Activated T-helper 1 cell treated with Interleukin-2 at 50 U/mL for 16 hours (primary cell): Measurements from ENCODE around the gene ADNP2.
"Not testable (repeated sequence)": the region's sequence is repeated elsewhere in the genome, so short reads cannot be mapped to it uniquely, and the experiment has no call there.

Source experiments
- DNase-seq: peaks from one replicate; pipeline ENCODE4 v3.0.0-alpha.2; 2020; ENCODE audit warnings: low read depth

The ADNP2 gene

DNA sequence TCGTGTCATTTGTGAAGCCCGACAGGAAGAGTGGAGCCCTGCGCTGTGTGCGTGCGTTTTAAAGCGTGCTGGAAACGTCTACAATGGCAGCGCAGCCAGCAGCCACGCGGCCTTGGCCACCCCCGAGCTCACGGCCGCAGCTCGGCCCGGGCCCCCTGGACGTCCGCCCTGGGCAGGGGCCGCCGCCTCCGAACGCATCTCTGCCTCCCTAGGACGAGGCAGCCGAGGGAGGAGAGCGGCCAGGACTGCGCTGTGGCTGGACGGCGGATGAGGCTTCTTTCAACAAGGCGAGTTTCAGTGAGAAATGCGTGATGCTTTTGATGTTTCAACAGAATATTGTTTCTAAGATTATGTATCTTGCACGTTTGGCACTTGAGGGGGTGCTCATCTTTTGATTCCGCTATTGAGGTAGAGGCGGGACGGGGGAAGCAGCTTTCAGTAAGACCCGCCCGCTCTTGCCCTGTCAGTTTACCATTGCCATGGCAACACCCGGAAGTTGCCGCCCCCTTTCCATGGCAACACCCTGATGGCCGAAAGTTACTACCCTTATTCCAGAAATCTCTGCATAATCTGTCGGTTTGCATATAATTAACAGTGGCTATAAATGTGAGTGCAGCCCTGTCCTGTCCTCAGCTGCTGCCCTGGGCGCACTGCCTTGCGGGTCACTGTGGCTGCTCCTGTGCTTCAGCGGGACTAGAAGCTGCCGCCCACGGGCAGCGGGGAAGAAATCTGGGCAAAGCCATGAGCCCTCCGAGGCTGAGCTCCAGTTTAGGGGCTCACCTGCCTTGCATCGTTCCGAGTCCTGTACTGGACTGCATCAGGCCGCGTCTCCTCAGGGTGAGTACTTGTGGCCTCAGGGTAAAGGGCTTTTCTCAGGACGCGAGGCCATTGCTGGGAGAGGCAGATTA lies 38.6 kb downstream of the ADNP2 start:
- peak; percentile 30 for DNase-seq

DNA sequence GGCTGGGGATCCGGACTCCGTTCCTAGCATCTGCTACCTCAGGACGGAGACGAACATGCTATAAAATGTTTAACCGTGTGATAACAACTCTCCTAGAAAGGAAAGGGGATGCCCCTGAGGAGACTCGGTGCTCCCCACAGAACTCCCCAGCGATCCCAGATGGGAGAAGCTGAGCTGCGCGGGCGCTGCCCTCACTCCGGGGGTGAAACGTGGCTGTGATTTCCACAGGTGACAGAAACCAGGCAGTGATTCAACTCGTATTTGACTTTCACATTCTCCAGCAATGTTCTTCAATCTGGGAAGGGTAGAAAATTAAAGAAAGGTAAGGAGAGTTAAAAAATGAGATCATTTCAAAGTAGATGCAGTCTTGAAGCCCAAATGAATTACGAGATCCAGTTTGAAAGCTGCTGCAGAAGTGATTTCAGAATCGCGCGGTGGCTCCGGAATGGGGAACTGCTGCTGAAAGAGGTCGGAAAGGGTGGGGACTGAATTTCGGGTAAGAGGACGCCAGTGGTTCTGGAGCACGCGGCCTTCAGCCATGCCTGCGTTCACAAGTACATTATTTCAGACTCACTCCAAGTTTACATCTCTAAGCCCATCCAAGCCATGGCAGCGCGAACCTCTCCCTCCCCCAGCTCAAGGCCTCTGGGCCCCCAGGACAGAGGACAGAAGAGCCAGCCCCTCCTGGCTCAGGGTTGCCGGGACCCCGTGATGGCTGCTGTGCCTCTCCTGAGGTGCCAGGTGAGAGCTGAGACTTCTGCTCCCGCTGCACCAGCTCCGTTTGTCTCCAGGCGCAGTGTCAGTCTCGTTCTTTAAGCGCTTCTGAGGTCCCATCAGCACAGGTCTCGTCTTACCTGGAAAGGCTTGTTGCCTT lies 39.5 kb downstream of the ADNP2 start:
- no peak for DNase-seq

DNA sequence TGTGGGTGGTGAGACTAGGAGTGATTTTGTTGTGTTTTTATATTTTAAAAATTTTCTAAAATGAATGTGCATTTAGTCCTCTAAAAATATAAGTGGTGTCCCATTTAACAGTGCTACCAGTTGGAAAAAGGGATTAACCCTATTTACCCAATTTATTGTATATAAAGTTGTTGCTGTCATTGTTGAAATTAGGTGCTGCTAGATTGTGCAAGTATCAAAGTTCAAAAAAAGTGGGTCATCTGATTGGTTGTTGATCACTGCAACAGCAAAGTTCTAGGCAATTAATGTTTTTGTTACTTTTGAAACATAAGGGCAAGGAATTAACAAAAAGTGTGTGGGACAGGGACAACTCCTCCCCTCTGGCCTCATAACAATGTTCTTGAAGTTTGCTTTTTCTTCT lies 40.6 kb downstream of the ADNP2 start:
- DNase-seq = no peak

DNA sequence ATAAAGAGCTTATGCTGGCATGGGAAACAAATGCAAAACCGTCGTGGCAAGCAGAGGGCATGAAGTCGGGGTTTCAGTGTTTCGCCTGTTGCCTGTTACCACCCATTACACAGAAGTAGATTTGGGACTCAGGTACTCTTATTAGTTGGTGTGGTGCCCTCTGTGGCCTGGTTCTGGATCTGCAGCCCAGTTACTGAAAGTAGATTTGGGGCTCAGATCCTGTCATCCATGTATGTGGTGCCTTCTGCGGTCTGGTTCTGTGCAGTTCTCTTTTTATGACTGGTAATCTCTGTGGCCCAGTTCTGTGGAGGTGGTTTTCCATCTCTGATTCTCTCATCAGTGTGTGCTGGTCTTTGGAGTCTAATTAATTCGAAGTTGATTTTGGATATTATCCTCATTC lies 45.2 kb downstream of the ADNP2 start:
- DNase-seq = no peak

DNA sequence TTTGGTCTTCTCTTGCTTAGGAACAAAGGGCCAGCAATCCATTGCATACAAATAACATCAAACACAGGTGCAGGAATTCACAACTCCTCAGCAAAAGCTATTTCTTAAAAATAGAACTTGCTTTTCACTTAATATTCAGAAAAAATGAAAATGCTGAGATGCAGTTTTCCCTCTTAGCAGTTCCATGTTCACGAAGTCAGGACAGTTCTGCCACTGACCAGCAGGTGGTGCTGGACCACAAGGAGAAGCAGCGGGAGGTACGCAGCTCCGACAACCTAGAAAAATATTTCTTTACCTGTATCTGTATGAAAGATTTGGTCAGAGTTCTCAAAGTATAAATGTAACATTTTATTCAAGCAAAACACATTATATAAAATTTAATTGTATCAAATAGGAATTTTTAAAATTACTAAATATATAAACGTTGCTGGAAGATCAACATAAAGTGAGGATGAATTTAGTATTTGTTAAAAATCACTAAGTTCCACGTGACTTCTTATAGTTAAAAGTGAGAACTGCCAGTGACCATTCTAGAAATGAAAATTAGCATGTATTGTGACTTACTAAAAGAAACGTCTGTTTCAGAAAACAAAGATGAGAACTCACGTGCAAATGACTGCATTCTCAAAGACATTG lies 48.8 kb downstream of the ADNP2 start:
- peak; percentile 35 for DNase-seq

GRCh38 chr18:80158365-80158764 lies 49.3 kb downstream of the ADNP2 start:
- no peak for DNase-seq

DNA sequence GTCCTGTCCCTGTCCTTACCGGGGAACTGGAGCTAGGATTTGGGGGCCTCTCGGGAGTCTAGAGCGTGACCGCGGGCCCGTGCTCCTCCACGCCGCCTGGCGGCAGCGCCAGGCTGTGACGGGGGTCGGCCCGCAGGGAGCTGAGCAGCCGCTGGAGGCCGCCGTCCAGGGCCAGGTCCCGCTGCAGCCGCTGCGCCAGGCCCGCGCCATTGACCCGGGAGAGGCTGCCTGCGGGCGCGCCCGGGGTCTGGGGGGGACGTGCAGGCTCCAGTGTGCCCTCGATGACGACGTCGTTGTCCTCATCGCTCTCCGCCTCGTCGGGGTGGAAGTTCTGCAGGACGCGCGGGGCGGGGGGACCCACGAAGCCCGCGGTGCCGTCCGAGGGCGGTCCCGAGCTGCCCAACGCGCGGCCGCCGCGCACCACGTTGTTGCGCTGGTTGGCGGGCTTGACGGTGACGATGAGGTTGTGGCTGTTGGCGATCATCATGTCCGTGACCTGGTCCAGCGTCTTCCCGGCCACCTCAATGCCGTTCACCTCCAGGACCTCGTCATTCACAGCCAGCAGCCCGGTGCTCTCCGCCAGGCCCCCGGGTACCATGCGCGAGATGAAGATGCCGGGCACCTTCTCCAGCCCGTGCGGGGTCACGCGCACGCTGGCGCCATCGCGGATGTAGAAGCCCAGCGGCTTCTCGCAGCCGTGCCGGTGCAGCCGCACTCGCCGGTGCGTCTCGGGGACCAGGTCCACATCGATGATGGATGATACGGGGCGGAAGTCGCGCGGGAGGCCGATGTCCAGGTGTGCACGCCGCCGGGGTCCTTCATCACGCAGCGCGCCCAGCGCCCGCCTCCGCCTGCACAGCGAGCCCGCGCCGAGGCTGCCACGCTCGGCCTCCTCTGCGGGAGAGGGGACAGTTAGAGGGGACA lies 50.9 kb downstream of the ADNP2 start:
- no peak for DNase-seq

DNA sequence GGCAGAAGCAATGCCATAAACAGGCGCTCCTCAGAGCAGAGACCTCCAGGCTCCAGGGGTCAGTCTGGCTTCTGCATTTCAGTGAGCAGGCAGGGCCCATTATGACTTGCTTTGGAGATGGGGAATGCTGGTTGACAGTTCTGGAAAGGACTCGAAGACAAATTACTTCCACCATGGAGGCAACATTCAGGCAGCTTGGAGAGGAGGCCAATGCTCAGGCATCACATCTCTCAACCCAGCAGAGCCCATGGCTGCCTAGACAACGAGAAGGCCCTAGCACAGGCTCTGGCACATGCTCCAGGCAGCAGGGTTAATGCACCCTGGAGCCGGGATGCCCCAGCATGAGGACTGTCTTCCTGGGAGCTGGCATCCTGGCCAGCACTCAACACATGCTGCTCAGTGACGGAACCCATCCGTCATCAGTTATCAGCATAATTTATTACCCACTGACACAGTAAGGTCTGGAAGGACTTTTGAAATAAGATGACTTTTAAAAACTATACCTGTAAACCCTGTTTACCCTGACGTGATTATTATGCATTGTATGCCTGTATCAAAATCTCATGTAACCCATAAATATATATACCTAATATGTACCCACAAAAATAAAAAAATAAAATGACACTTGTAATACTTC lies 52.8 kb downstream of the ADNP2 start:
- no peak for DNase-seq

DNA sequence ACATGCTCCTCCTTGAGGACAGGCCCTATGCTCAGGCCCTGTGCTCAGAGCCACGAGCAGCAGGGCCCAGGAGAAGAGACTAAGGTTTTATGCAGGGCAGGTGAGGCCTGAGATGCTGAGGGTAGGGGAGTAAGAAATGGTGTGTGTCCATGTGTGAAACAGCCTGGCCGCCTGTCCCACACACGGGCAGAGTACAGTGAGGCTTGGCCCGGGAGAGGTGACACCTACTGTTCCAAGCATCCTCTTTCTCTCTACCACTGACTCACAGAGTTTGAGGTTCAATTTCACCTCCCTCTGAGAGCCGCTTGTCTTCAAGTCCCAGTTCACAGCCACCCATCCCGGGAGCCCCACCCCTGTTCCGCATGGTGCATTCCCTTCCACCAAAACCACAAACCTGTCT lies 54.1 kb downstream of the ADNP2 start:
- DNase-seq = no peak

DNA sequence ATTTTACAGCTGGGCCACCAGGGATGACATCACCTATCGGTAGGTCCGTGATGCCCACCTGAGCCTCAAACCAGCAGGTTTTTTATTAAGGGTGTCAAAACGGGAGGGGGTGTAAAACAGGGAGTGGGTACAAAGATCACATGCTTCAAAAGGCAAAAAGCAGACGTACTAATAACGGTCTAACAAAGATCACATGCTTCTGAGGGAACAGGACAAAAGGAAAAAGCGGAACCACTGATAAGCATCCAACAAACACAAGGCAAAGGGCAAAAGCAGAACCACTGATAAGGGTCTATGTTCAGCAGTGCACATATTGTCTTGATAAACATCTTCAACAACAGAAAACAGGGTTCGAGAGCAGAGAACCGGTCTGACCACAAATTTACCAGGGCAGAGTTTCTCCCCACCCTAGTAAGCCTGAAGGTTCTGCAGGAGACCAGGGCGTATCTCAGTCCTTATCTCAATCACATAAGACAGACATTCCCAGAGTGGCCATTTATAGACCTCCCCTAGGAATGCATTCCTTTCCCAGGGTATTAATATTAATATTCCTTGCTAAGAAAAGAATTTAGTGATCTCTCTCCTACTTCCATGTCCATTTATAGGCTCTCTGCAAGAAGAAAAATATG lies 55.8 kb downstream of the ADNP2 start:
- DNase-seq = not testable (repeated sequence)

DNA sequence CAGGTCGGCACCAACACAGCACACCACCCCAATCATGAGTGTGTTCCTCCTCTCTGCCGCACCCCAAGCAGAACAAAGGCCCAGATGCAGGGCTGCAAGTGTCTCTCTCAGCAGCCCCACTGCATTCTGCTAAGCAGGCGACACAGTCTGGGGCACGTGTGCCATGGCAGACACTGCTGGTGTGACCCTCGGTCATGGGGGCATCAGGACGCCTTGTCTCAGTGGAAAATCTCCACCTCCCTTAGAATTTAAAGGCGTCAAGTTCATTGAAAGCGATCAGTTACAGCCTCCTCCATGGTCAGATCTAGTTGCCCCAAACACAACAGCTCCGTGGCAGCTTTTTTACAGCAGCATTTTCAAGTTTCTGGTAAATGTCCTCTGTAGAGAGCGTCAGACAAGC lies 57.2 kb downstream of the ADNP2 start:
- DNase-seq = no peak

DNA sequence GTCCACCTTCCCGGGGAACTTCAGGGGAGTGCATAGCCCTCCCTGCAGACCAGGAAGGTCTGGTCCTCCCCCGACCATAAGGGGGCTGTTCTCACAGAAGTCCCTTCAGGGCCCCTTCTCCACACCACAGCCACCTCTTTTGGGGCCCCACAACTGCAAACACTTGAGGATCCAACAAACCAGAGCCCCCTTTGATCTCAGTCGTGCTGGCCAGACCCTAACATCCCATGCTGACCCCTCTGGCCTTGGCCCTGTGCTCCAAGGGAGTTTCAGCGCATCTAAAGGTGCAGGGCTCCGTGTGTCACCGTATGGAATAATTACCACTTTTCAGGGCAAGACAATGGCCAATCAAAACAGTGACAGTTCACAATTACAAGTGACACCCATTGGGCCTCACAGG lies 57.7 kb downstream of the ADNP2 start:
- no peak for DNase-seq

DNA sequence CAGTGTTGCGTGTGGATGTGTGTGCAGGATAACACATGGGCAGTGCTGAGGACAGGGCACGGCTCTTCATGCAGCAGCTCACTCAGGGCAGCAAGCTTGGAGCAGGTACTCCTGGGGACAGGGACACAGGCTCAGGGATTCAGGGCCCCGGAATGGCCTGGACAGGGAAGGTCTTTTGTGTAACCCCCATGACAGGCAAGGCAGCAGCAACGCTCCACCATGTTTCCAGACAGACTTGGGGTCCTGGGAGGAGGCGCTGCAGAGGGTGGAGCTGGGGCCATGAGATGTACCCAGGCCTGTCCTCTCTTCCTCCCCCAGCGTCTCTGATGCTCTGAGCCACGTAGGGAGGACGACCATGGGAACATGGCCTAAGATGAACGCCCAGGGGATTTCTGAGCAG lies 58.3 kb downstream of the ADNP2 start:
- DNase-seq = no peak

- no peak for DNase-seq
Measured at GRCh38 chr18:80167931-80168330, 58.9 kb downstream of the ADNP2 start.

DNA sequence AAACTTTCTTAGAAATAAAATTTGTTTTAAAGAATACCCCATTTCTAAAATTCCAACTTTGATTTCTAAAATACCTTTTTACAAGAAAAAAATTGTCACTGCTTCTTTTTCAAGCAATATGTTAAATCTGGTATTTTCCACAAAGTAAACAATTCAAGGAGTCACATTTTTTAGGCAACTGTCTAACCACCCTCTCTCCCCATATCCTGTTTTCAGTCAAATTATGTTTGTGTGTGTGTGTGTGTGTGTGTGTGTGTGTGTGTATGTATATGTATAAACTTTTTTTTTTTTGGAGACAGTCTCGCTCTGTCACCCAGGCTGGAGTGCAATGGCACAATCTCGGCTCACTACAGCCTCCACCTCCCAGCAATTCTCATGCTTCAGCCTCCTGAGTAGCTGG lies 59.3 kb downstream of the ADNP2 start:
- DNase-seq = no peak

DNA sequence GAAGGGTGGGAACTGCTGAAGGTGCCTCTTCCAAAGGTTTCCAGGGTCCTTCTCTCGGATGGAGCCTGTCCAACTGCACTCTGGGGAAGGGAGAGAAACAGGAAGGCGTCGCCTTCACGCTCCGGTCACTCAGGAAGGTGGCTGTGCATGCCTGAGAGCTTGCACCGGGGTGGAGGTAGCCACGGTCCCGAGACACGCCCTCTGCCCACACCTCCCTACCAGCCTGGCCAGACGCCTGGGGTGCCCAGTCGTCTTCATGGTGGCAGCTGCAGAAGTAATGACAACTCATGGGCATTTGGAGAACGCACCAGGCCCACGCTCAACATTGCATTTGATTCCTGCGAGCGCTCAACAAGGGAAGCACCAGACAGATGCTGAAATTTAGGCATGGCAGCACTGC lies 59.9 kb downstream of the ADNP2 start:
- DNase-seq = no peak

GRCh38 chr18:80169607-80170006 lies 60.5 kb downstream of the ADNP2 start:
- DNase-seq = no peak

DNA sequence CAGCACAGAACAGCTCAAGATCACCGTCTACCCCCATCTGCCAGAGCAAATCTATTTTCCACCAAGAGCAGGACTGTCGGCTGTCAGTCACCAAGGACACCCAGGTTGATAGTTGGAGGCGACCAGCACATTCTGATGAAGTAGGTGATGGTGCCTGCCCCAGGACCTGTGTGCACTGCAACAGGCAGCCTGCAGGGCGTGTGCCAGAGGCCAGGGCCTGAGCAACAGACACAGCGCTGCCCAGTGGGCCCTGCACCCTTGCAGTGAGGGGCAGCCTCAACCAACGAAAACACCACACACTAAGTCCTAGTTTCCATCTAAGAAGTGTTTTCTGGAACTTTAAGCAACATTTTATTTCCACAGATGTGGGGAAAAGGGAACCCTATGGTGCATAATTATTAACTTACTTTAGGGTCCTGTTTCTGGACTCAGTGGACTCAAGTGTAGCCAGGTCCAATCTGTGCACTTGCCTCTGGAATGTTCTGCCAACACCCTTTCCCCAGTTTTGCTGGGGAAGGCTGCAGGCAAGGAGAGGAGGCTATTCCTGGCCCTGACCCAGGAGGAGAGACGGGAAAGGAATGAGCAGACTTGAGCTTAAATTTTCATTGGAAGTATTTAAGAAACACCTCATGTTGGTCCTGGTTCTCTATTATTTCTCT lies 61.5 kb downstream of the ADNP2 start:
- DNase-seq = no peak

DNA sequence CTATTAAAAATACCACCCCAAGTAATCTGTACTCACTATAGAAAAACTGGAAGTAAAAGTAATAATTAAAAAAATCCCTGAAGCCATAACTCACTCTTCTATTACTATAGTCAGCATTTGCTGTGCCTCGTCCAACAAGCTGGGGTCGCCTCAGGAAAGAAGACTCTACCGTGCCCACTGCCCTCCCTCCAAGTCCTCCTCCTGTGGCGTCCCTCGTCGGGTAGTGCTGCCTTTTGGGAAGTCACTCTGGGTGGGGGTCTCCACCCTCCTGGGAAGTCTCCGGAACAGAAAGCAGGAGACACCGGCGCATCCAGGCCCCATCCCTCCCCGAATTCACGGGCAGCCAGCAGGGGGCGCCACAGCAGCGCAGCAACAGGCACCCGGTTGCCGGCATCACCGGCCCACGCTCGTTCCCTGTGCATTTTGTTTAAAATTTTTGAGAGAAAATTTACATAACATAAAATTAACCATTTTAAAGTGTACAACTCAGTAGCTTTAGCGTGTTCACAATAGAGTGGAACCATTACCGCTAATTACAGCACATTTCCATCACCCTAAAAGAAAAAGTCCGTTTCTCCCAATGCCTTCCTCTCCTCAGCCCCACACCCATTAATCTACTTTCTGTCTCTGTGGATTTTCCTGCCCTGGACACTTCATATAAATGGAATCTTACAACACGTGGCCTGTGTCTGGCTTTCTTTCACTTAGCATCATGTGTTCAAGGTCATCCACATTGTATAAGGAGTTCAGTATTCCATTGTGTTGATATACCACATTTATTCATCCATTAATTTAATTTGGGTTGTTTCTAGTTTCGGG lies 62.2 kb downstream of the ADNP2 start:
- no peak for DNase-seq
